HepG2 (cell line): ENCODE measurements around the gene NT5C. TPM values are rescaled to one million over a fixed set of nuclear protein-coding genes. Genes with fewer than 3 reads are reported as not detected.

Source experiments
- DNMT1 ChIP-seq: sonication (generic); formaldehyde crosslinking; IDR thresholded peaks from 2 replicates; pipeline ENCODE4 v1.5.1; 2020; ENCODE audit warnings: mild to moderate bottlenecking, missing genetic modification reagents
- HNRNPH1 ChIP-seq: fragments of 200-400 bp; formaldehyde crosslinking; optimal IDR thresholded peaks from 2 replicates; pipeline ENCODE3; 2017; ENCODE audit warnings: mild to moderate bottlenecking, low read depth, low read length
- RARG ChIP-seq: sonication (generic); formaldehyde crosslinking; IDR thresholded peaks from 2 replicates; pipeline ENCODE4 v1.4.0; 2020; ENCODE audit warnings: low read depth, mild to moderate bottlenecking, missing genetic modification reagents
- TSC22D2 ChIP-seq: sonication (generic); formaldehyde crosslinking; IDR thresholded peaks from 2 replicates; pipeline ENCODE4 v1.5.1; 2020; ENCODE audit warnings: missing genetic modification reagents, mild to moderate bottlenecking, borderline replicate concordance
- ZFP37 ChIP-seq: sonication (generic); formaldehyde crosslinking; IDR thresholded peaks from 2 replicates; pipeline ENCODE4 v1.4.0; 2020; ENCODE audit warnings: missing genetic modification reagents, borderline replicate concordance
- ZGPAT ChIP-seq: IDR thresholded peaks from 2 replicates; pipeline ENCODE4 v1.6.1; 2016; ENCODE audit warnings: mild to moderate bottlenecking
- ZHX2 ChIP-seq, 2 experiments: sonication (generic) in 1 of 2; formaldehyde crosslinking in 1 of 2; IDR thresholded peaks; 2 replicates each; pipeline versions ENCODE4 v1.6.1 to v1.9.0; 2014 to 2022; ENCODE audit warnings: antibody characterized with exemption in 1 of 2, borderline replicate concordance in 1 of 2, inconsistent platforms in 1 of 2, low read depth in 1 of 2, missing genetic modification reagents in 1 of 2
- ZNF674 ChIP-seq: sonication (generic); formaldehyde crosslinking; IDR thresholded peaks from 2 replicates; pipeline ENCODE4 v1.5.0; 2020; ENCODE audit warnings: low read depth, mild to moderate bottlenecking, missing genetic modification reagents
- ZNF83 ChIP-seq: sonication (generic); formaldehyde crosslinking; IDR thresholded peaks from 2 replicates; pipeline ENCODE4 v1.4.0; 2020; ENCODE audit warnings: missing genetic modification reagents, mild to moderate bottlenecking, borderline replicate concordance
- ZSCAN30 ChIP-seq: sonication (generic); formaldehyde crosslinking; IDR thresholded peaks from 2 replicates; pipeline ENCODE4 v1.5.0; 2020; ENCODE audit warnings: mild to moderate bottlenecking, missing genetic modification reagents
- polyA plus RNA-seq, 8 experiments: library from polyadenylated mRNA; depleted of rRNA in 3 of 8; stranded (reverse) in 7 of 8; unstranded in 1 of 8; fragments of >200 nt; fragmentation: Illumina TruSeq in 4 of 8; extraction: Trizol in 4 of 8; gene quantifications; 2 replicates each; pipeline versions ENCODE4 v1.2.1 to v1.2.3, GENCODE V29; 2011 to 2016; ENCODE audit warnings: low read depth in 4 of 8, missing spikeins in 1 of 8, mixed read lengths in 1 of 8; ENCODE audit not compliant: insufficient read depth in 1 of 8
- total RNA-seq, 5 experiments: library from RNA; depleted of rRNA; stranded (reverse); fragments of >200 nt; fragmentation: Illumina TruSeq; extraction: Trizol; gene quantifications; 2 replicates each; pipeline ENCODE4 v1.2.3, GENCODE V29; 2016; ENCODE audit warnings: low read depth in 1 of 5
- TF ChIP-seq, protein P1 (sequence below): sonication (generic); formaldehyde crosslinking; IDR thresholded peaks from 2 replicates; pipeline ENCODE4 v1.4.0; 2020; ENCODE audit warnings: missing genetic modification reagents
- TF ChIP-seq, protein P2 (sequence below): IDR thresholded peaks from 2 replicates; pipeline ENCODE4 v1.6.1; 2012; ENCODE audit warnings: low read length, improper control_type of control experiment

The NT5C gene
- total and polyA plus RNA-seq, 2 of the 13 experiments (the other 11 are each of a cell fraction or from before 2014, with no cell fraction given), result 42.8 to 48.6 TPM

- no peak for TF ChIP-seq ZHX2 (IDR thresholded peaks at IDR 0.05; ENCODE audit: low read depth)
- no peak for TF ChIP-seq ZHX2 (CRISPR knock-in tag; IDR thresholded peaks at IDR 0.05; ENCODE audit: borderline replicate concordance)
- TF ChIP-seq DNMT1 (CRISPR knock-in tag), result no peak
- TF ChIP-seq ZFP37, result 0 out of 2 replicates have a peak, but pooled peaks have one; percentile 65
- TF ChIP-seq ZNF674, result no peak
- TF ChIP-seq ZGPAT (CRISPR knock-in tag), result peak; percentile 48; the same call in 1 of the 2 replicates
- TF ChIP-seq RARG (CRISPR knock-in tag), result no peak
- TF ChIP-seq ZSCAN30, result no peak
- TF ChIP-seq HNRNPH1, result no peak
- TF ChIP-seq, protein P1, sequence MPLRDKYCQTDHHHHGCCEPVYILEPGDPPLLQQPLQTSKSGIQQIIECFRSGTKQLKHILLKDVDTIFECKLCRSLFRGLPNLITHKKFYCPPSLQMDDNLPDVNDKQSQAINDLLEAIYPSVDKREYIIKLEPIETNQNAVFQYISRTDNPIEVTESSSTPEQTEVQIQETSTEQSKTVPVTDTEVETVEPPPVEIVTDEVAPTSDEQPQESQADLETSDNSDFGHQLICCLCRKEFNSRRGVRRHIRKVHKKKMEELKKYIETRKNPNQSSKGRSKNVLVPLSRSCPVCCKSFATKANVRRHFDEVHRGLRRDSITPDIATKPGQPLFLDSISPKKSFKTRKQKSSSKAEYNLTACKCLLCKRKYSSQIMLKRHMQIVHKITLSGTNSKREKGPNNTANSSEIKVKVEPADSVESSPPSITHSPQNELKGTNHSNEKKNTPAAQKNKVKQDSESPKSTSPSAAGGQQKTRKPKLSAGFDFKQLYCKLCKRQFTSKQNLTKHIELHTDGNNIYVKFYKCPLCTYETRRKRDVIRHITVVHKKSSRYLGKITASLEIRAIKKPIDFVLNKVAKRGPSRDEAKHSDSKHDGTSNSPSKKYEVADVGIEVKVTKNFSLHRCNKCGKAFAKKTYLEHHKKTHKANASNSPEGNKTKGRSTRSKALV, result no peak
- no peak; the same call in 1 of the 2 replicates for TF ChIP-seq TSC22D2 (CRISPR knock-in tag)
- TF ChIP-seq ZNF83 (CRISPR knock-in tag), result 0 out of 2 replicates have a peak, but pooled peaks have one; percentile 20
- TF ChIP-seq, protein P2, sequence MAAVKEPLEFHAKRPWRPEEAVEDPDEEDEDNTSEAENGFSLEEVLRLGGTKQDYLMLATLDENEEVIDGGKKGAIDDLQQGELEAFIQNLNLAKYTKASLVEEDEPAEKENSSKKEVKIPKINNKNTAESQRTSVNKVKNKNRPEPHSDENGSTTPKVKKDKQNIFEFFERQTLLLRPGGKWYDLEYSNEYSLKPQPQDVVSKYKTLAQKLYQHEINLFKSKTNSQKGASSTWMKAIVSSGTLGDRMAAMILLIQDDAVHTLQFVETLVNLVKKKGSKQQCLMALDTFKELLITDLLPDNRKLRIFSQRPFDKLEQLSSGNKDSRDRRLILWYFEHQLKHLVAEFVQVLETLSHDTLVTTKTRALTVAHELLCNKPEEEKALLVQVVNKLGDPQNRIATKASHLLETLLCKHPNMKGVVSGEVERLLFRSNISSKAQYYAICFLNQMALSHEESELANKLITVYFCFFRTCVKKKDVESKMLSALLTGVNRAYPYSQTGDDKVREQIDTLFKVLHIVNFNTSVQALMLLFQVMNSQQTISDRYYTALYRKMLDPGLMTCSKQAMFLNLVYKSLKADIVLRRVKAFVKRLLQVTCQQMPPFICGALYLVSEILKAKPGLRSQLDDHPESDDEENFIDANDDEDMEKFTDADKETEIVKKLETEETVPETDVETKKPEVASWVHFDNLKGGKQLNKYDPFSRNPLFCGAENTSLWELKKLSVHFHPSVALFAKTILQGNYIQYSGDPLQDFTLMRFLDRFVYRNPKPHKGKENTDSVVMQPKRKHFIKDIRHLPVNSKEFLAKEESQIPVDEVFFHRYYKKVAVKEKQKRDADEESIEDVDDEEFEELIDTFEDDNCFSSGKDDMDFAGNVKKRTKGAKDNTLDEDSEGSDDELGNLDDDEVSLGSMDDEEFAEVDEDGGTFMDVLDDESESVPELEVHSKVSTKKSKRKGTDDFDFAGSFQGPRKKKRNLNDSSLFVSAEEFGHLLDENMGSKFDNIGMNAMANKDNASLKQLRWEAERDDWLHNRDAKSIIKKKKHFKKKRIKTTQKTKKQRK, result no peak
Measured at GRCh38 chr17:75087558-75088453, 43.7 kb downstream of the NT5C start, which contains the start of gene SLC16A5 (continued).
